Hematopoietic multipotent progenitor cell treated with erythropoietin and hydrocortisone succinate and interleukin-3 and kit ligand, for 17 days (in vitro differentiated cells): Measurements from ENCODE around the gene REXO1.

Source experiments
- DNase-seq: peaks from one replicate; pipeline ENCODE4 v3.0.0-alpha.2; 2015; ENCODE audit warnings: low spot score

Gene REXO1

GRCh38 chr19:1790054-1790792, 58.1 kb downstream of the REXO1 start:
- no peak for DNase-seq

DNA sequence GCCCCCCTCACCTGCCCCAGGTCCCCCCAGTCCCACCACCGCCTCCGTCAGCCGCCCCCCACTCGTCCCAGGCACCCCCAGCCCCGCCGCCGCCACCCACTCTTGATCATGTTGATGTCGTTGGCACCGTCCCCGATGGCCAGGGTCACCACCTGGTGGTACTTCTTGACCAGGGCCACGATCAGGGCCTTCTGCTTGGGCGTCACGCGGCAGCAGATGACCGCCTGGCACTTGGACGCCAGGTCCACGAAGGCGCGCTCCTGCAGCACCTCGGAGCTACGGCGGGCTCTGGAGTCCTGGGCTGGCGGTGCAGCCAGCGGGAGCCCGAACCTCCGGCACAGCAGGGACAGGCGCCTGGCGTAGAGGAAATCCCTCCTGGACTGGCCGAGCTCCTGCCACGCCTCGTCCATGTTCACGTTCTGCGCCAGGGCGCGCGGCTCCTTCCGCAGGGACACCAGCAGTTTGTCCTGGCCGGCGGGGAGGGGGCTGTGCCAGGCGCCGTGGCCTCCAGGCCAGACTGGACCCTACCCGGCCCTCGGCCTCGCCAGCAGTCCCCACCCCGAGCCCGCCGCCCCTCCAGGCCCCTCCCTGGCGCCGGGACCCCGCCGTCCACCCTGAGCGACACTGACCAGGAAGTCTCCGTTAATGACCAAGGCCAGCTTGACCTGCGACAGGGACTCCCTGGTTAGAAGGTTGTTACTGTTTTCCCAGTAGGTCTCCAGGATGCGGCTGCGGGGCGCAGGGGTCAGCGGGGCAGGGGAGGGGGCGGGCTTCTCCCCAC, 58.8 kb downstream of the REXO1 start:
- no peak for DNase-seq

DNA sequence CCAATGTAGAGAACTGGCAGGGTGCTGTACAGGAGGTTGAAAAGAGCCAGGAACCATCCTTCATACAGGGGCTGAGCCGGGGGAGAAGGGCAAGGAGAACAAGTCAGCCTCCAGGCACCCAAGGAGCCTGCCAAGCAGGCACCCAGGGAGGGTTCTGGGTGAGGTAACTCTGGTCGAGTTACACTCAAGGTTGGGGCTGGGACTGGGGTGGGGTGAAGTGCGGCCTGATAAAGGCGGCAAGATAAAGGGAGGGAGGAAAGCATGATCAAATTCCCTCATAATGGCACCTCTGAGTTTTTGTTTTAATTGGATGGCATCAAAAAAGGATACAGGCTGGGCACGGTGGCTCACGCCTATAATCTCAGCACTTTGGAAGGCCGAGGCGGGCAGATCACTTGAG, 61.2 kb downstream of the REXO1 start:
- DNase-seq = no peak

DNA sequence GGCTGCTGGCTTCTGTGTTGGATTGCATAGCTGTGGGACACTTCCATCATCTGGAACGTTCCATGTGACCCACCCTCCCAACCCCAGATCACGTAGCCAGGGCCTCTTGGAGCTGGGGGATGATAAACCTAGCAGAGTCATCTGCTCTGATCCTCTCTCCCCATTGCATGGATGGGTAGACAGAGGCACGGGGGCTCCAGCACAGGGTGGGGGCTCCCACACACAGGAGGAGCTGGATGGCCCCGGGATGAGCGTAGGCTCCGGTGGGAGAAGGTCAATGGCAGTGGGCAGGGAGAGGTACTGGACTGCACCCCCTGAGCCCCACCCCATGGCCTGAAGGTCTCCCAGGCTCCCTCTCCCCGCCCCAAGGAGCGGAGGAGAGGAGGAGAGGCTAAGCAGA, 61.6 kb downstream of the REXO1 start:
- DNase-seq = no peak

DNA sequence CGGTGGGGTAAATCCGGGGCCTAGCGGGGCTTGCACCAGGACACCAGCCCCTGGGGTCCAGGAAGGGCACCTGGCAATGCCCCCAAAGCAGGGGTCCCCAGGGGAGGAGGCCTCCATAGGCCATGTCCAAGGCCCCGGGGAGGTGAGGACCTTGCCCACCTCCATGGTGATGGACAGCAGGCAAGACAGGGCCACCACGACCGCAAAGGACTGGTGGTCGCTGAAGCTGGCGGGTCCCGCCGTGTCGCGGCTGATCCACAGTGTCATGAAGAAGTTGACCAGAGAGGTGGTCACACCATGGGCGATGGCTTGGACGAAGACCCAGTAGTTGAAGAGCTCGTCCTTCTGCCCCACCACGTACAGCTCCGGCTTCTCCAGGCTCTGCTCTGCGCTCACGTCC, 63.0 kb downstream of the REXO1 start:
- no peak for DNase-seq

GRCh38 chr19:1783874-1784273, 64.4 kb downstream of the REXO1 start:
- no peak for DNase-seq

GRCh38 chr19:1783354-1783753, 64.9 kb downstream of the REXO1 start:
- DNase-seq = no peak

- DNase-seq = no peak
Measured at GRCh38 chr19:1782521-1782920, 65.8 kb downstream of the REXO1 start.

DNA sequence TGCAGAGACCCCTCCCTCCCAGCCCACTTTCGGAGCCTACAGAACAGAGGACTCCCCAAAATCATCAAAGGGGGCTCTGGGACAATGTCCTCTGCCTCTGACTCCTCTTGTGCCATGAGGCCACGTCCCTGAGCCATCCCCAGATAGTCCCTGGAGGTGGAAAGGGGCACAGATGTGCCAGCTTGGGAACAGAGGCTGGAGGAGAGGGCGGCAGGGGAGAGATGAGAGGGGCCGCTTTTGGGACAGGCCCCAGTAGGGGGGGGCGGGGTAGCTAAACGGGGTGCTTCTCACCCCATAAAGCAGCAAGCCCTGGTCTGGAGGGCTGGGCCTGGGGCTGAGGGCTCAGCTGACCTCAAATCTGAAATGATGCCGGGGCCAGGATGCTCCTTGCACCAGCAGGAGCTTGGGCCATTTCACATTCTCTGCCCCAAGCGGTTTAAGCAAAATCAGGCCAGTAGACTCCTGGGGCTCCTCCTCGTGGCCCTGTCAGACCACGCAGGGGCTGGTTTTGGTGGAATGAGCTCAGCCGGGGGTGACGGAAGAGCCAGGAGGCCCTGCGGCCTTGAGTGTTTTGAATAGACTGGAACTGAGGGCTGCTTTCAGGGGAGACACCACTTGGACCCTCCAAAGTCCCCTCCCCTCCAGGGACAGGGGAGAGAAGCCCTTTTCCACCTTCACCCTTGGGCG, 67.9 kb downstream of the REXO1 start:
- no peak for DNase-seq

- no peak for DNase-seq
Measured at GRCh38 chr19:1779574-1779973, 68.7 kb downstream of the REXO1 start.

- no peak for DNase-seq
Measured at GRCh38 chr19:1777149-1777548, 71.1 kb downstream of the REXO1 start.

- no peak for DNase-seq
Measured at GRCh38 chr19:1776606-1777147, 71.6 kb downstream of the REXO1 start.

GRCh38 chr19:1775951-1776605, 72.2 kb downstream of the REXO1 start:
- DNase-seq = no peak

- peak; percentile 37 for DNase-seq
Measured at GRCh38 chr19:1774989-1775772, 73.1 kb downstream of the REXO1 start.

DNA sequence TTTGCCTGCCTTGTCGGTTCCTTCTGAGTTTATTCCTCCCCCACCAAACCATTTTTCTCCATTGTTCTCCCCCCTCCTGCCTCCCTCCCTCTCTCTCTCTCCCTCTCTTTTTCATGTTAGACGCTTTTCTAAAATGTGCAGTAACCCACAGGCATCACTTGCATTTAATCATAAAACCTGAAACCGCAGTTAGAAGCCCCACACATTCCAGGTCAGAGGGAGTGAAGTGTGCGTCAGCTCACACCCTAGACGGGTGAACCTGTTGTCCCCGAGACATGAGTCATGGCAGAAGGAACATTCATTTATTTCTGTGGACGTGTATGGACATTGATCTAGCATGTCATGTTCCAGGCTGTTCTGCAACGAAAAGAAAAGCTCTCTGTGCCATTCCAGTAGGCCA, 75.1 kb downstream of the REXO1 start:
- no peak for DNase-seq

GRCh38 chr19:1770866-1771576, 77.3 kb downstream of the REXO1 start:
- DNase-seq = no peak

GRCh38 chr19:1769645-1769985, 78.7 kb downstream of the REXO1 start:
- DNase-seq = no peak

DNA sequence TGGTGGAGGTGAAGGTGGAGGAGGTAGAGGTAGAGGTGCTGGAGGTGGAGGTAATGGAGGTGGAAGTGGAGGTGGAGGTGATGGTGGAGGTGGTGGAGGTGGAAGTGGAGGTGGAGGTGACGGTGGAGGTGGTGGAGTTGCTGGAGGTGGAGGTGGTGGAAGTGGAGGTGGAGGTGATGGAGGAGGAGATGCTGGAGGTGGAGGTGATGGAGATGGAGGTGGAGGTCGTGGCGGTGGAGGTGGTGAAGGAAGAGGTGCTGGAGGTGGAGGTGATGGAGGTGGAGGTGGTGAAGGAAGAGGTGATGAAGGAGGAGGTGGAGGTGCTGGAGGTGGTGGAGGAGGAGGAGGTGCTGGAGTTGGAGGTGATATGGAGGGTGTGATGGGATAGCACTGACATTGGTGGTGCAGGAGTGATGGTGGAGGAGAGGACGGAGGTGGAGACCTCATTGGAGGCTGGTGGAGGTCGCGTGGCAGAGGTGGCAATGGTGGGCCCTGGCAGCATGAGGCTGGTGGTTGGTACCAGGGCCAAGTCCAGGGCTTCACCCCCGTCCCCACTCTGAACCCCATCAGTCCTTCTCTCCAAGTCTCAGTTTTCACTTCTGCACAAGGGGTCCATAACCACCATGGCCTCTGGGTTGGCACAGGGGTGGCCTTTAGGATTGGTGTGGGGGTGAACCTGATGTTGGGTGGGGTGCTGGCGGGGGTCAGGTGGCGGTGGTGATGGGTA, 79.2 kb downstream of the REXO1 start:
- no peak for DNase-seq

GRCh38 chr19:1768248-1768647, 80.0 kb downstream of the REXO1 start:
- DNase-seq = peak; percentile 9

DNA sequence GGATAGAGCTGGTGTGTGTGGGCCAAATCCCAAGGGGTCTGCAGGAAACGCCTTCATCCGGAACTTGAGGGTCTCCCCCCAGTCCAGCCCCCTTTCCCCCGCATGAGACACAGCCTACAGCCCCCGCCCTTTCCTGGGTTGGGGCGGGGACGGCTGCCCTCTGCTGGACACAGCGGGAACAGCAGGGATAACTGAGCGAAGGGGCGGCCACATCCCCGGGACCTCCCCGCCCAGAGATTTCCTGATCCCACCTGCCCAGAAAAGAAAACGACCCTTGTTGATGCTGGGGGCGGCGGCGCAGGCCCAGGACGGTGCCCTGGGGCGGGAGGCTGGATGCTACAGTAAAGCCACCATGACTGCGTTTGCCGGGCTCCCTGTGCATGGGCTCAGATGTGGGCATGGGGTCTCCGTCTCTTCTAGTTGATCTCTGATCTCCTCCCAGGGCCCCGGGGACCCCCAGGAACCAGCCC, 80.8 kb downstream of the REXO1 start:
- DNase-seq = peak; percentile 55
